GM12878 (cell line): ENCODE measurements around the gene ANKRD13A. TPM values are rescaled to one million over a fixed set of nuclear protein-coding genes. Genes with fewer than 3 reads are reported as not detected.

ENCODE experiments used
- ATAC-seq: fragments of 200-7000 bp; cut with Tn5 transposase; 3 replicates; pipeline ENCODE4 v1.9.1; 2020; ENCODE audit warnings: mild to moderate bottlenecking, moderate library complexity
- BruUV-seq: library from RNA; stranded (reverse); fragments of 400-500 nt; replicated peaks from 2 replicates; lab custom pipeline; 2021; lab: Mats Ljungman, UMichigan
- CTCF ChIA-PET: fragments of 300-600 bp; sonication (Branson Sonifier 250); formaldehyde crosslinking; extraction: SDS; loops from one replicate; lab custom pipeline; 2021; ENCODE audit warnings: inconsistent platforms; lab: Yijun Ruan, JAX
- POLR2A ChIA-PET: fragments of 350-600 bp; formaldehyde crosslinking; extraction: SDS; loops from one replicate; lab custom pipeline; 2021; ENCODE audit warnings: inconsistent platforms; lab: Charles Lee
- RAD21 ChIA-PET: fragments of 300-600 bp; sonication (Branson Sonifier 250); formaldehyde crosslinking; loops from one replicate; lab custom pipeline; 2023; ENCODE audit warnings: antibody characterized with exemption; ENCODE audit not compliant: unreplicated experiment; lab: Charles Lee
- SMC1A ChIA-PET: fragments of 300-600 bp; sonication (Branson Sonifier 250); formaldehyde crosslinking; loops from one replicate; lab custom pipeline; 2023; ENCODE audit not compliant: unreplicated experiment, uncharacterized antibody; lab: Charles Lee
- DNase-seq: peaks from one replicate; pipeline ENCODE4 v3.0.0-alpha.2; 2011; ENCODE audit warnings: low read depth, low spot score
- FAIRE-seq: peaks from 3 replicates; lab custom pipeline; 2011; peaks lifted over from hg19 to GRCh38; lab: Jason Lieb, UNC
- H2AFZ ChIP-seq: 2 replicates; pipeline ENCODE4 v1.6.0; 2011; ENCODE audit warnings: low read depth, low read length, control low read depth; ENCODE audit not compliant: control insufficient read depth
- H3K27ac ChIP-seq: 2 replicates; pipeline ENCODE4 v1.5.1; 2011; ENCODE audit warnings: control low read depth; ENCODE audit not compliant: control insufficient read depth, insufficient read depth
- H3K27me3 ChIP-seq, 2 experiments: replicated peaks in 1 of 2; 2 replicates each; pipeline versions ENCODE4 v1.6.0 to v1.6.1; 2011; ENCODE audit warnings: low read length in 1 of 2; ENCODE audit not compliant: control insufficient read depth in 2 of 2, insufficient read depth in 2 of 2
- H3K36me3 ChIP-seq, 2 experiments: 2 replicates each; pipeline ENCODE4 v1.5.1; 2011; ENCODE audit warnings: low read length in 1 of 2; ENCODE audit not compliant: control insufficient read depth in 2 of 2, insufficient read depth in 2 of 2
- H3K4me1 ChIP-seq: 2 replicates; pipeline ENCODE4 v1.6.1; 2011; ENCODE audit warnings: mild to moderate bottlenecking, low read length, moderate library complexity, mixed read lengths; ENCODE audit not compliant: control insufficient read depth, insufficient read depth
- H3K4me2 ChIP-seq: 2 replicates; pipeline ENCODE4 v1.6.0; 2011; ENCODE audit warnings: control low read depth; ENCODE audit not compliant: control insufficient read depth, insufficient read depth
- H3K4me3 ChIP-seq: fragments of 200-600 bp; sonication (generic); 2 replicates; pipeline ENCODE4 v1.5.1; 2016
- H3K79me2 ChIP-seq: 2 replicates; pipeline ENCODE4 v1.6.0; 2011; ENCODE audit warnings: low read length; ENCODE audit not compliant: control insufficient read depth, insufficient read depth
- H3K9ac ChIP-seq: 2 replicates; pipeline ENCODE4 v1.8.0; 2011; ENCODE audit warnings: low read length, control low read depth, mixed read lengths; ENCODE audit not compliant: control insufficient read depth, insufficient read depth
- H3K9me3 ChIP-seq: replicated peaks from 3 replicates; pipeline ENCODE4 v1.5.1; 2011; ENCODE audit warnings: mild to moderate bottlenecking, low read length; ENCODE audit not compliant: control insufficient read depth, insufficient read depth
- H4K20me1 ChIP-seq: 2 replicates; pipeline ENCODE4 v1.6.0; 2011; ENCODE audit not compliant: control insufficient read depth, insufficient read depth
- BCL11A ChIP-seq: IDR thresholded peaks from 2 replicates; pipeline ENCODE4 v1.6.1; 2011; ENCODE audit warnings: low read depth, low read length
- BRCA1 ChIP-seq: IDR thresholded peaks from 2 replicates; pipeline ENCODE4 v1.6.1; 2011; ENCODE audit warnings: low read depth, low read length, improper control_type of control experiment
- EED ChIP-seq: sonication (generic); IDR thresholded peaks from 2 replicates; pipeline ENCODE4 v1.6.1; 2016; ENCODE audit warnings: antibody characterized with exemption, low read depth
- FOS ChIP-seq: IDR thresholded peaks from 3 replicates; pipeline ENCODE4 v1.6.1; 2011; ENCODE audit warnings: borderline replicate concordance; ENCODE audit not compliant: insufficient read length; ENCODE audit errors: extremely low read depth
- HDGF ChIP-seq: fragments of 450-650 bp; IDR thresholded peaks from 2 replicates; pipeline ENCODE4 v1.6.1; 2016; ENCODE audit warnings: antibody characterized with exemption
- IKZF2 ChIP-seq, 2 experiments: fragments of 450-650 bp; IDR thresholded peaks; 2 replicates each; pipeline ENCODE4 v1.6.1; 2017; ENCODE audit warnings: mild to moderate bottlenecking in 2 of 2, moderate library complexity in 2 of 2
- MYB ChIP-seq: fragments of 150-350 bp; IDR thresholded peaks from 2 replicates; pipeline ENCODE4 v1.6.1; 2014; ENCODE audit warnings: mild to moderate bottlenecking, low read depth, low read length, borderline replicate concordance
- NR2C2 ChIP-seq: IDR thresholded peaks from 2 replicates; pipeline ENCODE4 v1.6.1; 2011; ENCODE audit warnings: borderline replicate concordance, low read depth; ENCODE audit not compliant: control insufficient read depth, insufficient read length
- POLR2AphosphoS2 ChIP-seq: IDR thresholded peaks from 2 replicates; pipeline ENCODE4 v1.6.1; 2011; ENCODE audit warnings: low read depth, mild to moderate bottlenecking, low read length, improper control_type of control experiment, moderate library complexity
- RFX5 ChIP-seq: IDR thresholded peaks from 2 replicates; pipeline ENCODE4 v1.6.1; 2011; ENCODE audit warnings: low read depth, low read length, improper control_type of control experiment
- SREBF1 ChIP-seq: IDR thresholded peaks from 2 replicates; pipeline ENCODE4 v1.6.1; 2012; ENCODE audit warnings: mild to moderate bottlenecking, low read length
- SREBF2 ChIP-seq: IDR thresholded peaks from 2 replicates; pipeline ENCODE4 v1.6.1; 2012; ENCODE audit warnings: mild to moderate bottlenecking, low read length
- SUZ12 ChIP-seq: fragments of 200-600 bp; sonication (generic); IDR thresholded peaks from one replicate; pipeline ENCODE4 v1.6.1; 2018; ENCODE audit warnings: antibody characterized with exemption, mild to moderate bottlenecking; ENCODE audit not compliant: unreplicated experiment
- TAF1 ChIP-seq: IDR thresholded peaks from 2 replicates; pipeline ENCODE4 v1.6.1; 2011; ENCODE audit warnings: mild to moderate bottlenecking, low read depth, low read length, borderline replicate concordance
- TCF7 ChIP-seq: IDR thresholded peaks from 2 replicates; pipeline ENCODE4 v1.6.1; 2014; ENCODE audit warnings: antibody characterized with exemption, borderline replicate concordance
- WGBS: methylation state at CpG from one replicate; pipeline ENCODE4 v1.1.6; 2016; ENCODE audit warnings: low lambda C conversion rate; ENCODE audit not compliant: insufficient replicate concordance, insufficient coverage; ENCODE audit errors: missing lambda C conversion rate; 5-methylcytosine and 5-hydroxymethylcytosine counted together
- in situ Hi-C: fragments of 300-500 bp; cut with MboI; formaldehyde crosslinking; loops from 9 replicates; pipeline ENCODE4 v1.14.3; 2018; ENCODE audit warnings: mixed read lengths
- intact Hi-C: fragments of 100-400 bp; cut with micrococcal nuclease; formaldehyde crosslinking; loops from one replicate; pipeline ENCODE4 v1.14.2; 2022; ENCODE audit not compliant: unreplicated experiment
- polyA plus RNA-seq, 11 experiments: library from polyadenylated mRNA; depleted of rRNA in 4 of 11; unstranded in 6 of 11; stranded (reverse) in 5 of 11; fragments of >200 nt; fragmentation: Nextera tagmentation in 4 of 11; fragmentation: Illumina TruSeq in 1 of 11; extraction: Ambion mirVana in 4 of 11; extraction: Trizol in 1 of 11; gene quantifications; 1 replicate in 1 of 11; 2 replicates in 10 of 11; pipeline versions ENCODE4 v1.2.1 to v1.2.3, GENCODE V29; 2011 to 2016; ENCODE audit warnings: inconsistent platforms in 2 of 11, missing spikeins in 2 of 11, low read depth in 1 of 11
- total RNA-seq, 4 experiments: library from RNA; depleted of rRNA in 3 of 4; stranded (reverse); fragments of >200 nt in 3 of 4; fragmentation: Illumina TruSeq in 1 of 4; extraction: Trizol in 1 of 4; gene quantifications; 2 replicates each; pipeline versions ENCODE4 v1.2.1 to v1.2.3, GENCODE V29; 2013 to 2021
- TF ChIP-seq, protein P1 (sequence below): IDR thresholded peaks from 2 replicates; pipeline ENCODE4 v1.6.1; 2011; ENCODE audit warnings: low read depth, mild to moderate bottlenecking, low read length, moderate library complexity, borderline replicate concordance; ENCODE audit errors: extremely low read depth
- TF ChIP-seq, protein P2 (sequence below): fragments of 450-650 bp; formaldehyde crosslinking; IDR thresholded peaks from 2 replicates; pipeline ENCODE4 v1.4.0; 2022; ENCODE audit warnings: mild to moderate bottlenecking, moderate library complexity
- TF ChIP-seq, protein P3 (sequence below): IDR thresholded peaks from 2 replicates; pipeline ENCODE4 v1.6.1; 2011; ENCODE audit warnings: borderline replicate concordance, low read depth, mild to moderate bottlenecking, moderate library complexity, mixed read lengths, low read length; ENCODE audit not compliant: insufficient read depth; ENCODE audit errors: extremely low read length
- TF ChIP-seq, protein P4 (sequence below): fragments of 150-350 bp; IDR thresholded peaks from 2 replicates; pipeline ENCODE4 v1.6.1; 2014; ENCODE audit warnings: mild to moderate bottlenecking, low read depth, low read length

The ANKRD13A gene
- total and polyA plus RNA-seq, 10 of the 15 experiments (the other 5 are each of a cell fraction or from before 2014, with no cell fraction given): 10.2 to 93.4 (median 76.5) TPM

DNA sequence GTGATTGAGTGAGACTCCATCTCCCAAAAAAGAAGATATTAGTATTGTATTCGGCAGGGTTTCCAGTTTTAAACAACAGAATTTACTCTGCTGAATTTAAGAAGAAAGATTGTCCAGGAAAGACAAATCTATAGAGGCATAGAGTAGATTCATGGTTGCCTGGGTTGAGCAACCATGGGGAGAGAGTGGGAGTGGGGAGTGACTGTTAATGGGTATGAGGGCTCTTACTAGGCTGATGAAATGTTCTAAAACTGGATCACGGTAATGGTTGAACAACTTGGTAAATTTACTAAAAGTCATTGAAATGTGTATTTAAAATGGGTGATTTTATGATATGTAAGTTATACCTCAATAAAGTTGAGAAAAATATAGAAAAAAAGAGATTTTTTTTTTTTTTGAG, 63.0 kb downstream of the ANKRD13A start (continued):
- TF ChIP-seq, protein P1, sequence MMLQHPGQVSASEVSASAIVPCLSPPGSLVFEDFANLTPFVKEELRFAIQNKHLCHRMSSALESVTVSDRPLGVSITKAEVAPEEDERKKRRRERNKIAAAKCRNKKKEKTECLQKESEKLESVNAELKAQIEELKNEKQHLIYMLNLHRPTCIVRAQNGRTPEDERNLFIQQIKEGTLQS: no peak
- TF ChIP-seq BRCA1 (no peak), SREBF2 (no peak), FOS (no peak), TCF7 (no peak)

DNA sequence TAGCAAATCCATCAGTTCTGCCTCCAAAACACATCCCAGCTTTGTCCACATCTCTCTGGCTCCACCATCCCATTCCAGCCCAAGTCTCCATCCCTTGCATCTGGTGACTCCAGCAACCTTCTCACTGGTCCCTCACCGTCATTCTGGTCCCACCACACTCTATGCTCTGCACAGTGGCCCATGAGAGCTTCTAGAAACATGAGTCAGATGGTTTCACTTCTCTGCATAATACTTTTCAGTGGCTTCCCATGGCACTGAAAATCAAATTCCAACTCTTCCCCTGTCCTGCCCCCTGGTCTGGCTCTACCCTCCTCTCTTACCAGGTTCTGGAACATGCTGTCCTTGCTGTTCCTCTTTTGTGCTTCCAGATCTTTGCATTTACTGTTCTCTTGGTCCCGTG, 66.3 kb downstream of the ANKRD13A start:
- SMC1A ChIA-PET: no interaction called here
- RAD21 ChIA-PET: interaction anchor here (1.0 kb wide), 1 partner anchor 16 kb away, joined by 3 read pairs; no protein-coding TSS in a partner anchor
- in situ Hi-C loops (no loop called here), intact Hi-C loops (no loop called here)
- CTCF ChIA-PET: no interaction called here
- Histone ChIP-seq H3K9me3 (no peaks in the 10 kb centered on the region), H3K79me2 (no peaks in the 10 kb centered on the region), H3K4me2 (no peak overlapping the region), H4K20me1 (no peaks in the 10 kb centered on the region), H3K36me3 (no peaks in the 10 kb centered on the region), H3K4me1 (peaks cover 7% of the 10 kb centered on the region), H3K9ac (no peak overlapping the region; the same call in 1 of the 2 replicates), H2AFZ (peak overlapping the region; percentile 62), H3K4me3 (no peak overlapping the region), H3K27me3 (no peaks in the 10 kb centered on the region), H3K27ac (no peak overlapping the region)
- ATAC-seq (peak; percentile 59), FAIRE-seq (no peak), DNase-seq (no peak)
- 22% methylated on average over 2 of the region's 2 CpGs for WGBS
- BruUV-seq: no TSS peak
- POLR2A ChIA-PET: no interaction called here
- TF ChIP-seq EED (peak; percentile 48; the same call in 1 of the 2 replicates), SREBF1 (no peak), TAF1 (no peak), SUZ12 (no peak), BCL11A (0 out of 2 replicates have a peak, but pooled peaks have one; percentile 19), NR2C2 (no peak), MYB (no peak), POLR2AphosphoS2 (no peak), IKZF2 (IDR thresholded peaks at IDR 0.05) (0 out of 4 replicates have a peak, but pooled peaks have one; percentile 20 to 38), HDGF (no peak), RFX5 (no peak)
- TF ChIP-seq, protein P2, sequence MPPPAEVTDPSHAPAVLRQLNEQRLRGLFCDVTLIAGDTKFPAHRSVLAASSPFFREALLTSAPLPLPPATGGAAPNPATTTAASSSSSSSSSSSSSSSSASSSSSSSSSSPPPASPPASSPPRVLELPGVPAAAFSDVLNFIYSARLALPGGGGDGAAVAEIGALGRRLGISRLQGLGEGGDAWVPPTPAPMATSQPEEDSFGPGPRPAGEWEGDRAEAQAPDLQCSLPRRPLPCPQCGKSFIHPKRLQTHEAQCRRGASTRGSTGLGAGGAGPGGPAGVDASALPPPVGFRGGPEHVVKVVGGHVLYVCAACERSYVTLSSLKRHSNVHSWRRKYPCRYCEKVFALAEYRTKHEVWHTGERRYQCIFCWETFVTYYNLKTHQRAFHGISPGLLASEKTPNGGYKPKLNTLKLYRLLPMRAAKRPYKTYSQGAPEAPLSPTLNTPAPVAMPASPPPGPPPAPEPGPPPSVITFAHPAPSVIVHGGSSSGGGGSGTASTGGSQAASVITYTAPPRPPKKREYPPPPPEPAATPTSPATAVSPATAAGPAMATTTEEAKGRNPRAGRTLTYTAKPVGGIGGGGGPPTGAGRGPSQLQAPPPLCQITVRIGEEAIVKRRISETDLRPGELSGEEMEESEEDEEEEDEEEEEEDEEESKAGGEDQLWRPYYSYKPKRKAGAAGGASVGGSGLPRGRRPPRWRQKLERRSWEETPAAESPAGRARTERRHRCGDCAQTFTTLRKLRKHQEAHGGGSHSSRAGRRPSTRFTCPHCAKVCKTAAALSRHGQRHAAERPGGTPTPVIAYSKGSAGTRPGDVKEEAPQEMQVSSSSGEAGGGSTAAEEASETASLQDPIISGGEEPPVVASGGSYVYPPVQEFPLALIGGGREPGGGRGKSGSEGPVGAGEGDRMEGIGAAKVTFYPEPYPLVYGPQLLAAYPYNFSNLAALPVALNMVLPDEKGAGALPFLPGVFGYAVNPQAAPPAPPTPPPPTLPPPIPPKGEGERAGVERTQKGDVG (CRISPR knock-in tag): no peak
- TF ChIP-seq, protein P3, sequence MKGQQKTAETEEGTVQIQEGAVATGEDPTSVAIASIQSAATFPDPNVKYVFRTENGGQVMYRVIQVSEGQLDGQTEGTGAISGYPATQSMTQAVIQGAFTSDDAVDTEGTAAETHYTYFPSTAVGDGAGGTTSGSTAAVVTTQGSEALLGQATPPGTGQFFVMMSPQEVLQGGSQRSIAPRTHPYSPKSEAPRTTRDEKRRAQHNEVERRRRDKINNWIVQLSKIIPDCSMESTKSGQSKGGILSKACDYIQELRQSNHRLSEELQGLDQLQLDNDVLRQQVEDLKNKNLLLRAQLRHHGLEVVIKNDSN: no peak
- TF ChIP-seq, protein P4, sequence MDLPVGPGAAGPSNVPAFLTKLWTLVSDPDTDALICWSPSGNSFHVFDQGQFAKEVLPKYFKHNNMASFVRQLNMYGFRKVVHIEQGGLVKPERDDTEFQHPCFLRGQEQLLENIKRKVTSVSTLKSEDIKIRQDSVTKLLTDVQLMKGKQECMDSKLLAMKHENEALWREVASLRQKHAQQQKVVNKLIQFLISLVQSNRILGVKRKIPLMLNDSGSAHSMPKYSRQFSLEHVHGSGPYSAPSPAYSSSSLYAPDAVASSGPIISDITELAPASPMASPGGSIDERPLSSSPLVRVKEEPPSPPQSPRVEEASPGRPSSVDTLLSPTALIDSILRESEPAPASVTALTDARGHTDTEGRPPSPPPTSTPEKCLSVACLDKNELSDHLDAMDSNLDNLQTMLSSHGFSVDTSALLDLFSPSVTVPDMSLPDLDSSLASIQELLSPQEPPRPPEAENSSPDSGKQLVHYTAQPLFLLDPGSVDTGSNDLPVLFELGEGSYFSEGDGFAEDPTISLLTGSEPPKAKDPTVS: no peak
